Tibial nerve (tissue), 4 donors: Measurements from ENCODE around the gene EFHC2. TPM values are rescaled to one million over a fixed set of nuclear protein-coding genes. Genes with fewer than 3 reads are reported as not detected.

Source experiments
- DNase-seq, 2 donors: peaks; one replicate each; pipeline ENCODE4 v3.0.0-alpha.2; 2019; ENCODE audit warnings: low spot score in 2 of 2
- H3K27ac ChIP-seq, 4 donors: fragments of 200-600 bp; sonication (generic) in 3 of 4; one replicate each; pipeline ENCODE4 v1.5.1; 2017 to 2019; ENCODE audit warnings: mild to moderate bottlenecking in 1 of 4
- H3K27me3 ChIP-seq, 2 donors: fragments of 200-600 bp; sonication (generic) in 1 of 2; one replicate each; pipeline versions ENCODE4 v1.5.1 to v1.6.0; 2017 to 2019
- H3K36me3 ChIP-seq, 3 donors: fragments of 200-600 bp; sonication (generic); one replicate each; pipeline ENCODE4 v1.5.1; 2018 to 2019
- H3K4me1 ChIP-seq, 4 donors: fragments of 200-600 bp; sonication (generic) in 3 of 4; one replicate each; pipeline ENCODE4 v1.5.1; 2017 to 2019
- H3K4me3 ChIP-seq, 4 donors: fragments of 200-600 bp; sonication (generic) in 3 of 4; one replicate each; pipeline ENCODE4 v1.5.1; 2017 to 2019; ENCODE audit warnings: mild to moderate bottlenecking in 1 of 4, moderate library complexity in 1 of 4
- H3K9me3 ChIP-seq, 4 donors: fragments of 200-600 bp; sonication (generic) in 3 of 4; one replicate each; pipeline ENCODE4 v1.5.1; 2017 to 2019
- CTCF ChIP-seq, 5 experiments: fragments of 200-600 bp in 3 of 5; fragments of 450-650 bp in 2 of 5; sonication (generic) in 3 of 5; IDR thresholded peaks; one replicate each; pipeline ENCODE4 v1.5.1; 2016 to 2019; ENCODE audit warnings: antibody characterized with exemption in 5 of 5, mild to moderate bottlenecking in 3 of 5, moderate library complexity in 2 of 5
- EP300 ChIP-seq, 2 donors: sonication (generic); formaldehyde crosslinking; IDR thresholded peaks; one replicate each; pipeline ENCODE4 v1.6.1; 2017; ENCODE audit warnings: antibody characterized with exemption in 2 of 2, mild to moderate bottlenecking in 1 of 2
- POLR2A ChIP-seq, 2 donors: fragments of 450-650 bp; IDR thresholded peaks; one replicate each; pipeline ENCODE4 v1.6.1; 2017; ENCODE audit warnings: antibody characterized with exemption in 2 of 2, mild to moderate bottlenecking in 2 of 2, moderate library complexity in 2 of 2
- WGBS, 2 donors: methylation state at CpG; one replicate each; pipeline ENCODE4 v1.1.5; 2018; 5-methylcytosine and 5-hydroxymethylcytosine counted together
- total RNA-seq, 4 donors: library from RNA; depleted of rRNA; stranded (reverse); fragments of >200 nt; gene quantifications; one replicate each; pipeline ENCODE4 v1.1.0, GENCODE V29; 2016

EFHC2 gene
- total RNA-seq, 4 donors from 2014 or later: 2.5 to 5.2 (median 4.0) TPM

GRCh38 chrX:44282753-44283152 lies 60.7 kb downstream of the EFHC2 start:
- no peak overlapping the region for H3K4me3 ChIP-seq
- TF ChIP-seq POLR2A (IDR thresholded peaks at IDR 0.05) (no peak), CTCF (IDR thresholded peaks at IDR 0.05) (no peak), EP300 (IDR thresholded peaks at IDR 0.05) (no peak)
- no peaks in the 10 kb centered on the region for H3K9me3 ChIP-seq
- 85 to 93% methylated on average over 3 to 10 of the region's 10 CpGs for WGBS, 2 donors
- no peaks in the 10 kb centered on the region for H3K4me1 ChIP-seq
- H3K27me3 ChIP-seq: no peaks in the 10 kb centered on the region
- DNase-seq: no peak
- H3K36me3 ChIP-seq: no peaks in the 10 kb centered on the region
- no peak overlapping the region for H3K27ac ChIP-seq

GRCh38 chrX:44280116-44280515 lies 63.4 kb downstream of the EFHC2 start:
- no peak for DNase-seq
- Histone ChIP-seq H3K4me3 (no peak overlapping the region), H3K36me3 (no peaks in the 10 kb centered on the region), H3K9me3 (no peaks in the 10 kb centered on the region), H3K27me3 (no peaks in the 10 kb centered on the region), H3K27ac (no peak overlapping the region), H3K4me1 (no peaks in the 10 kb centered on the region)
- TF ChIP-seq CTCF (IDR thresholded peaks at IDR 0.05) (no peak), EP300 (IDR thresholded peaks at IDR 0.05) (no peak), POLR2A (IDR thresholded peaks at IDR 0.05) (no peak)

GRCh38 chrX:44274096-44274495 lies 69.4 kb downstream of the EFHC2 start:
- no peaks in the 10 kb centered on the region for H3K36me3 ChIP-seq
- H3K4me3 ChIP-seq: no peak overlapping the region
- no peak for DNase-seq
- no peaks in the 10 kb centered on the region for H3K4me1 ChIP-seq
- H3K27ac ChIP-seq: no peak overlapping the region
- H3K27me3 ChIP-seq: no peaks in the 10 kb centered on the region
- TF ChIP-seq EP300 (IDR thresholded peaks at IDR 0.05) (no peak), CTCF (IDR thresholded peaks at IDR 0.05) (no peak), POLR2A (IDR thresholded peaks at IDR 0.05) (no peak)
- H3K9me3 ChIP-seq: no peaks in the 10 kb centered on the region

- no peak for TF ChIP-seq EP300 (IDR thresholded peaks at IDR 0.05)
- TF ChIP-seq CTCF (IDR thresholded peaks at IDR 0.05): no peak
- TF ChIP-seq POLR2A (IDR thresholded peaks at IDR 0.05): no peak
- no peaks in the 10 kb centered on the region for H3K9me3 ChIP-seq
- H3K4me3 ChIP-seq: no peak overlapping the region
- no peaks in the 10 kb centered on the region for H3K27me3 ChIP-seq
- H3K36me3 ChIP-seq: no peaks in the 10 kb centered on the region
- H3K27ac ChIP-seq: no peak overlapping the region
- WGBS, 2 donors: 75 to 93% methylated on average over 3 of the region's 3 CpGs
- no peaks in the 10 kb centered on the region for H3K4me1 ChIP-seq
- no peak for DNase-seq
These were observed 75.6 kb downstream of the EFHC2 start for GRCh38 chrX:44267861-44268260.

GRCh38 chrX:44267116-44267515 lies 76.4 kb downstream of the EFHC2 start:
- no peak for DNase-seq
- no peaks in the 10 kb centered on the region for H3K9me3 ChIP-seq
- H3K36me3 ChIP-seq: no peaks in the 10 kb centered on the region
- WGBS, 2 donors: 30 to 36% methylated on average over 2 of the region's 2 CpGs
- no peaks in the 10 kb centered on the region for H3K4me1 ChIP-seq
- no peak overlapping the region for H3K27ac ChIP-seq
- no peaks in the 10 kb centered on the region for H3K27me3 ChIP-seq
- H3K4me3 ChIP-seq: no peak overlapping the region
- TF ChIP-seq POLR2A (IDR thresholded peaks at IDR 0.05) (no peak), EP300 (IDR thresholded peaks at IDR 0.05) (no peak), CTCF (IDR thresholded peaks at IDR 0.05) (no peak)
